HAP-1 (cell line): ENCODE results near the gene NAGA.
A peak's percentile ranks its signal among the peaks of the same experiment; 100 is the strongest.
"Not testable (repeated sequence)": the region's sequence is repeated elsewhere in the genome, so short reads cannot be mapped to it uniquely, and the experiment has no call there.

Source experiments
- DNase-seq, 2 experiments: peaks; one replicate each; pipeline ENCODE4 v3.0.0-alpha.2; 2016 to 2020; ENCODE audit warnings: low spot score in 2 of 2
- H3K27me3 ChIP-seq: fragments of 250-450 bp; sonication (Bioruptor Pico); 2 replicates; pipeline ENCODE4 v1.5.1; 2020; ENCODE audit warnings: low read depth, mild to moderate bottlenecking, moderate library complexity
- H3K36me3 ChIP-seq: fragments of 250-450 bp; sonication (Bioruptor Pico); replicated peaks from 2 replicates; pipeline ENCODE4 v1.5.1; 2020; ENCODE audit warnings: mild to moderate bottlenecking
- H3K4me1 ChIP-seq: fragments of 250-450 bp; sonication (Bioruptor Pico); 2 replicates; pipeline ENCODE4 v1.5.1; 2020; ENCODE audit warnings: mild to moderate bottlenecking
- H3K4me3 ChIP-seq: fragments of 250-450 bp; sonication (Bioruptor Pico); 2 replicates; pipeline ENCODE4 v1.5.1; 2020; ENCODE audit warnings: mild to moderate bottlenecking, moderate library complexity
- H3K9me3 ChIP-seq: fragments of 250-450 bp; sonication (Bioruptor Pico); 2 replicates; pipeline ENCODE4 v1.5.1; 2020; ENCODE audit warnings: mild to moderate bottlenecking, moderate library complexity
- in situ Hi-C: fragments of 300-500 bp; cut with MboI; formaldehyde crosslinking; loops from 3 replicates; pipeline ENCODE4 v1.14.3; 2020; ENCODE audit warnings: low sequenced_read_pairs, inconsistent platforms, mixed read lengths

Gene NAGA

GRCh38 chr22:42070517-42071422 is at the start of gene NAGA:
TSS of gene NAGA (minus strand) at chr22:42070812. CDS start at chr22:42070297, 515 bp downstream.
- Histone ChIP-seq H3K9me3 (no peaks in the 10 kb centered on the region), H3K27me3 (no peaks in the 10 kb centered on the region), H3K36me3 (peaks cover 20% of the 10 kb centered on the region), H3K4me3 (peak within 1 kb of the TSS; percentile 59), H3K4me1 (peaks cover 10% of the 10 kb centered on the region)
- in situ Hi-C loops: no loop called here
- DNase-seq: peak; percentile 95 to 99

GRCh38 chr22:42116848-42117424 is 46.3 kb upstream of the NAGA start:
- no peaks in the 10 kb centered on the region for H3K4me1 ChIP-seq
- DNase-seq: peak in 1 of 2 experiments; percentile 36
- H3K27me3 ChIP-seq: no peaks in the 10 kb centered on the region
- H3K9me3 ChIP-seq: peaks cover 12% of the 10 kb centered on the region
- in situ Hi-C loops: no loop called here
- H3K36me3 ChIP-seq: no peaks in the 10 kb centered on the region
- H3K4me3 ChIP-seq: no peak overlapping the region

GRCh38 chr22:42115420-42115830 is 44.8 kb upstream of the NAGA start:
- H3K4me1 ChIP-seq, H3K36me3 ChIP-seq, DNase-seq, in situ Hi-C loops, H3K27me3 ChIP-seq, H3K4me3 ChIP-seq: not testable (repeated sequence)
- H3K9me3 ChIP-seq: peaks cover 12% of the 10 kb centered on the region

GRCh38 chr22:42114721-42115120 is 44.1 kb upstream of the NAGA start:
- no peak for DNase-seq
- in situ Hi-C loops: no loop called here
- H3K27me3 ChIP-seq: no peaks in the 10 kb centered on the region
- H3K9me3 ChIP-seq: peaks cover 12% of the 10 kb centered on the region
- H3K36me3 ChIP-seq: no peaks in the 10 kb centered on the region
- H3K4me1 ChIP-seq: no peaks in the 10 kb centered on the region
- no peak overlapping the region for H3K4me3 ChIP-seq

- H3K27me3 ChIP-seq, H3K36me3 ChIP-seq, H3K4me1 ChIP-seq, DNase-seq, in situ Hi-C loops, H3K4me3 ChIP-seq: not testable (repeated sequence)
- peaks cover 12% of the 10 kb centered on the region for H3K9me3 ChIP-seq
These were observed 42.2 kb upstream of the NAGA start for GRCh38 chr22:42112793-42113192.

GRCh38 chr22:42111798-42112197 is 41.2 kb upstream of the NAGA start:
- peaks cover 12% of the 10 kb centered on the region for H3K9me3 ChIP-seq
- no peaks in the 10 kb centered on the region for H3K36me3 ChIP-seq
- H3K27me3 ChIP-seq: no peaks in the 10 kb centered on the region
- DNase-seq: no peak
- H3K4me3 ChIP-seq: no peak overlapping the region
- in situ Hi-C loops: no loop called here
- H3K4me1 ChIP-seq: no peaks in the 10 kb centered on the region

GRCh38 chr22:42108848-42109247 is 38.2 kb upstream of the NAGA start:
- Histone ChIP-seq H3K27me3 (no peaks in the 10 kb centered on the region), H3K36me3 (no peaks in the 10 kb centered on the region), H3K4me3 (no peak overlapping the region), H3K9me3 (peaks cover 8% of the 10 kb centered on the region), H3K4me1 (no peaks in the 10 kb centered on the region)
- DNase-seq: no peak
- in situ Hi-C loops: no loop called here

GRCh38 chr22:42104332-42104860 is 33.8 kb upstream of the NAGA start:
- peaks cover 15% of the 10 kb centered on the region for H3K9me3 ChIP-seq
- H3K4me3 ChIP-seq, H3K4me1 ChIP-seq, H3K27me3 ChIP-seq, DNase-seq, H3K36me3 ChIP-seq, in situ Hi-C loops: not testable (repeated sequence)

- DNase-seq: no peak
- Histone ChIP-seq H3K36me3 (no peaks in the 10 kb centered on the region), H3K4me1 (no peaks in the 10 kb centered on the region), H3K9me3 (peaks cover 15% of the 10 kb centered on the region), H3K27me3 (no peaks in the 10 kb centered on the region), H3K4me3 (no peak overlapping the region)
- in situ Hi-C loops: no loop called here
These were observed 30.6 kb upstream of the NAGA start for GRCh38 chr22:42101199-42101598.

GRCh38 chr22:42091455-42091782 is 20.8 kb upstream of the NAGA start:
- no peak for DNase-seq
- peak overlapping the region; percentile 81 for H3K4me3 ChIP-seq
- no peaks in the 10 kb centered on the region for H3K27me3 ChIP-seq
- H3K9me3 ChIP-seq: 0 out of 2 replicates have a peak, but pooled peaks cover 2% of the 10 kb centered on the region
- H3K4me1 ChIP-seq: no peaks in the 10 kb centered on the region
- in situ Hi-C loops: loop anchor here (10.0 kb wide), 1 partner anchor 343 kb away; the partner anchor contains the start of gene NFAM1
- H3K36me3 ChIP-seq: peaks cover 19% of the 10 kb centered on the region

GRCh38 chr22:42090596-42091454 is 20.2 kb upstream of the NAGA start, which contains the start of gene NDUFA6:
TSS of gene NDUFA6 (minus strand) at chr22:42090772. CDS start at chr22:42090744, 28 bp downstream.
- no peaks in the 10 kb centered on the region for H3K27me3 ChIP-seq
- H3K4me1 ChIP-seq: no peaks in the 10 kb centered on the region
- peak within 1 kb of the TSS; percentile 81 for H3K4me3 ChIP-seq
- H3K9me3 ChIP-seq: 0 out of 2 replicates have a peak, but pooled peaks cover 2% of the 10 kb centered on the region
- peak; percentile 99 for DNase-seq
- H3K36me3 ChIP-seq: peaks cover 25% of the 10 kb centered on the region
- in situ Hi-C loops: loop anchor here (10.0 kb wide), 1 partner anchor 344 kb away; the partner anchor contains the start of gene NFAM1

GRCh38 chr22:42086051-42086450 is 15.4 kb upstream of the NAGA start:
- no peak overlapping the region for H3K4me3 ChIP-seq
- peaks cover 50% of the 10 kb centered on the region for H3K36me3 ChIP-seq
- no peaks in the 10 kb centered on the region for H3K4me1 ChIP-seq
- H3K27me3 ChIP-seq: no peaks in the 10 kb centered on the region
- in situ Hi-C loops: no loop called here
- no peak for DNase-seq
- H3K9me3 ChIP-seq: 0 out of 2 replicates have a peak, but pooled peaks cover 2% of the 10 kb centered on the region

- DNase-seq: no peak
- Histone ChIP-seq H3K36me3 (peaks cover 50% of the 10 kb centered on the region), H3K9me3 (0 out of 2 replicates have a peak, but pooled peaks cover 2% of the 10 kb centered on the region), H3K4me3 (no peak overlapping the region), H3K4me1 (peaks cover 4% of the 10 kb centered on the region), H3K27me3 (no peaks in the 10 kb centered on the region)
- in situ Hi-C loops: no loop called here
These were observed 14.3 kb upstream of the NAGA start for GRCh38 chr22:42084874-42085273.
